Activated T-helper 1 cell treated with anti-CD3 and anti-CD28 coated beads, Interleukin-12 subunit alpha, Interleukin-12 subunit beta, Interleukin-2, Interleukin-4 antibody, amounts not matched to agents 30 ng/mL and 10 ng/mL and 1 ng/mL, durations not matched to agents 14 hours and 24 hours and 36 hours (primary cell): ENCODE data around the gene CAMK2A. TPM values are rescaled to one million over a fixed set of nuclear protein-coding genes. Genes with fewer than 3 reads are reported as not detected.

ENCODE experiments used
- DNase-seq: peaks from one replicate; pipeline ENCODE4 v3.0.0; 2021; ENCODE audit warnings: low spot score
- H3K27ac Mint-ChIP-seq: one replicate; pipeline ENCODE4 v1.8.0; 2021; ENCODE audit warnings: mild to moderate bottlenecking, mixed read lengths
- H3K27me3 Mint-ChIP-seq: one replicate; pipeline ENCODE4 v1.8.0; 2022; ENCODE audit warnings: mild to moderate bottlenecking, moderate library complexity, mixed read lengths; ENCODE audit not compliant: insufficient read depth
- H3K36me3 Mint-ChIP-seq: one replicate; pipeline ENCODE4 v1.8.0; 2021; ENCODE audit warnings: low read depth, mixed read lengths
- H3K4me1 Mint-ChIP-seq: one replicate; pipeline ENCODE4 v1.8.0; 2021; ENCODE audit warnings: low read depth, mixed read lengths
- H3K4me3 Mint-ChIP-seq: one replicate; pipeline ENCODE4 v1.8.0; 2021; ENCODE audit warnings: mild to moderate bottlenecking, moderate library complexity, mixed read lengths
- H3K9me3 Mint-ChIP-seq: one replicate; pipeline ENCODE4 v1.8.0; 2021; ENCODE audit warnings: mixed read lengths
- intact Hi-C: fragments of 100-400 bp; cut with micrococcal nuclease; formaldehyde crosslinking; loops from one replicate; pipeline ENCODE4 v1.15.1; 2024
- total RNA-seq: library from RNA; stranded (reverse); gene quantifications from 2 replicates; pipeline ENCODE4 v1.2.3, GENCODE V29; 2022

CAMK2A gene
- total RNA-seq, 1 donor from 2014 or later: not detected

DNA sequence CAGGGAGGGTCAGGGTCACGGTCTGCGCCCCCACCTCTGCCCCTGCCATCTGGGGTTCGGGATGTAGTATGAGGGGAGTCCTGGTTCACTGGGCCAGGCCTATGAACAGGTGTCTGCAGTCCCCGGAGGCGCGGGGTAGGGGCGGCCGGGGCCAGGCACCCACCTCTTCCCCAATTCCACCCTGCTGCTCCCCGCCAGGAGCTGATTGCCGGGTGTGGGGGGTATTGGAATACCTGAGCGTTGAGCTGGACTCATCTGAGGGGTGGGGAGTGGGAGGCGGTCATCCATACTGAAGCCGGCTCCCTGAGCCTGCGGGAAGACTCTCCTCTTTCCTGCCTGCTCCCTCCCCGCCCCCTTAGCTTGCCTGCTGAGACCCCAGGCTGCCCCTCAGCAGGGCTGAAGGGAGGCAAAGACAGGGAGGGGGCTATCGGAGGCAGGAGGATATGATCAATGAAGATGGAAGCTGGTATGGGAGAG lies 99.0 kb downstream of the CAMK2A start:
- Mint-ChIP-seq H3K27me3 (peaks cover 38% of the 10 kb centered on the region), H3K36me3 (no peaks in the 10 kb centered on the region), H3K4me1 (no peaks in the 10 kb centered on the region), H3K9me3 (no peaks in the 10 kb centered on the region), H3K27ac (no peak overlapping the region), H3K4me3 (no peak overlapping the region)
- DNase-seq: no peak
- intact Hi-C loops: no loop called here

GRCh38 chr5:150189728-150190502 lies 99.7 kb downstream of the CAMK2A start, which contains the start of gene SLC6A7:
Gene SLC6A7 (plus strand): TSS chr5:150190062. CDS start chr5:150190328, 266 bp downstream.
- no peaks in the 10 kb centered on the region for H3K9me3 Mint-ChIP-seq
- H3K27ac Mint-ChIP-seq: no peak within 1 kb of the TSS
- no peak within 1 kb of the TSS for H3K4me3 Mint-ChIP-seq
- intact Hi-C loops: no loop called here
- H3K27me3 Mint-ChIP-seq: peaks cover 39% of the 10 kb centered on the region
- no peak for DNase-seq
- H3K36me3 Mint-ChIP-seq: no peaks in the 10 kb centered on the region
- H3K4me1 Mint-ChIP-seq: no peaks in the 10 kb centered on the region

DNA sequence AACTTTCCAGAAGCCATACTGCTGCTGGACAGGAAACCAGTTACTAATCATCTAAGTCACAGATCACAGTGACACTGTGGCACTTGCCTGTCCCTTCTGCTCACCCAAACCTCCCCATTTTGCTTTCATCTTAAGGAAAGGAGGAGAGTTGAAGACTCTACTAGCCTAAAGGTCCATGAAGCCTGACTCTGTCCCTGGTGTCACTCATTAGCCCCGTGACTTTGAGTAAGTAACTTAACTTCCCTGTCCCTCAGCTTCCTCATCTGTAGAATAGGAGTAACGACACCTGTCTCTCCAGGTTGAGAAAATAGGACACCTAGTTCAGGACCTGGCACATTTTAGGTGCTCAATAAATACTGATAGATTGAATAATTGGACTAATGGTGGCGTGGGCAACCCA lies 100.2 kb downstream of the CAMK2A start:
- no peaks in the 10 kb centered on the region for H3K36me3 Mint-ChIP-seq
- H3K4me1 Mint-ChIP-seq: no peaks in the 10 kb centered on the region
- intact Hi-C loops: no loop called here
- DNase-seq: no peak
- no peak overlapping the region for H3K4me3 Mint-ChIP-seq
- H3K27me3 Mint-ChIP-seq: peaks cover 40% of the 10 kb centered on the region
- no peak overlapping the region for H3K27ac Mint-ChIP-seq
- no peaks in the 10 kb centered on the region for H3K9me3 Mint-ChIP-seq

- Mint-ChIP-seq H3K4me3 (no peak overlapping the region), H3K27me3 (peaks cover 35% of the 10 kb centered on the region), H3K36me3 (no peaks in the 10 kb centered on the region), H3K27ac (no peak overlapping the region), H3K9me3 (no peaks in the 10 kb centered on the region), H3K4me1 (no peaks in the 10 kb centered on the region)
- DNase-seq: no peak
- intact Hi-C loops: no loop called here
These were observed 101.3 kb downstream of the CAMK2A start for GRCh38 chr5:150188146-150188842.

DNA sequence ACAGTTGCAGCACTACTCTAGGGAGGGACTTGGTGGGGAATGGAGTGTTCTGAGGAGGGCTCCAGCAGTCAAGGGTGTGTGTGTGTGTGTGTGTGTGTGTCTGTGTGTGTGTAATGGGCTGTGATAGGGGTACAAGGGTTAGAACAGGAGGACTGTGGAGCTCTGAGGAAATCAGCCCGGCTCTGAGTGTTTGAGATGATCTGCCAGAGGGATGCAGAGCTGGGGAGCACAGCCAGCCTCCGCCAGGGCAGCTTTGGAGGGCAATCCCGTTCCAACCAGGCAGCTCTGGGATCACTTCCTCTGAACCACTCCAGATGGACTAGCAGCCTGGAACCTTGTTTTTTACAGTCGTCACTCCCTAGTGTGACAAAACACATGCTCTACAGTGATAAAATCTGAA lies 102.7 kb downstream of the CAMK2A start:
- Mint-ChIP-seq H3K9me3 (no peaks in the 10 kb centered on the region), H3K36me3 (no peaks in the 10 kb centered on the region), H3K27ac (no peak overlapping the region), H3K4me3 (no peak overlapping the region), H3K4me1 (no peaks in the 10 kb centered on the region), H3K27me3 (peaks cover 32% of the 10 kb centered on the region)
- no peak for DNase-seq
- intact Hi-C loops: no loop called here

DNA sequence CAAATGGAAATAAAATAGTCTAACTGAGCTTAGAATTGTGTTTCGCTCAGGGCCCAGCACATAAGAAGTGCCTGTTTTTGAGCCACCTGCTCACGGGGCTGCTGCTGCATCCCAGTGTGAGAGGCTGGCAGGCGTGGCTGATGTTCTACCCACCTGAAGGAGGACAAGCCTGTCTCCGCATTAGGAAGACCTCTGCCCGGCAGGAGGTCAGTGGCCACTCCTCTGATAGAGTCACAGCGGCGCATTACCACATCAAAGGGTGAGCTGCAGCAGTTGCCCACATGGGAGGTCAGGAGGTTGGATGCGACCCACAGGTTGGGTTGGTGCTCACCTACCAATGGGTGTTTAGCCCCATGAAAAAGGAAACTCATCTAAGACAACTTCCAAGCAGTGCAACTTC lies 103.4 kb downstream of the CAMK2A start:
- no peak overlapping the region for H3K27ac Mint-ChIP-seq

DNA sequence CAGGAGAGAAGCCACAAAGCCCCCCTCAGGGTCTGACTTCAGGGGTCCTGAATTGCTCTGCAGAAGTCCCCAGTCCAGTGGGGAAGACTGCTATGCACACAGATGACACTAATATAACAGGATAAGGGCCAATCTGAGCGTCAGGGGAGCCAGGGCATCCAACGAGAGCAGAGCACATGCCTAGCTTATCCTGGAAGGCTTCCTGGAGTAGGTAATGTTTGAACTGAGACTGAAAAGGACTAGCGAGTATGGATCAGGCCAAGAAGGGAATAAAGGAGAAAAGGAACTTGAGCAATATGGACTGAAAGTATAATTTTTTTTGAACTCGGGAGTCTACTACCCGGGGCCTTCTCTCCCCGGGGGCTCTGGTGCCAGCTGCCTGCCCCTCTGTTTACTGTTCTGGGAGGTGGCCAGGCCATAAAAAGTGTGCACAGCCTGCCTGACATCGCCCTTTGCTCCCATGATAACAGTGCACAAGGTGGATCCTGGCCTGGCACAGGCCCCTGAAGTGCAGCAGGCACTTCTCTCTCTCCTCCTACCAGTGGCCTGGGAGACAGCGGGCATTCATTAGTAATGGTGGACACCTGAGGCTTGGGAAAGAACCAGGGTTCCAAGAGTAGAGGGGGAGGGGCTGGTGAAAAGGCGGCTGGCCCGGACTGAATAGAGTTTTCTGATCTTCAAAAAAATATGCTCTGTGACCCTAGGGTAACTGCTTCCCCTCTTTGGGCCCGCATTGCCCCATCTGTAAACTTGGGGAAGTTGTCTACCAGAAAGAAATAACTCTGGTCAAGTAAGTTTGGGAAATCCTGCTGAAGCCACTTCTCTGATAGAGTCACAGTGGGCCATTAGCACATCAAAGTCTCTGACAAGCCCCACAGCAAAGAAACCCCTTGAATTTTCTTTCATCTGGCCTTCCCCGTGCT lies 104.3 kb downstream of the CAMK2A start:
- peaks cover 25% of the 10 kb centered on the region for H3K27me3 Mint-ChIP-seq
- no peaks in the 10 kb centered on the region for H3K9me3 Mint-ChIP-seq
- no peak overlapping the region for H3K4me3 Mint-ChIP-seq
- no peak for DNase-seq
- intact Hi-C loops: no loop called here
- H3K4me1 Mint-ChIP-seq: no peaks in the 10 kb centered on the region
- no peak overlapping the region for H3K27ac Mint-ChIP-seq
- no peaks in the 10 kb centered on the region for H3K36me3 Mint-ChIP-seq

More for the DNA sequence above, 103.4 kb downstream of the CAMK2A start:
- intact Hi-C loops: no loop called here
- Mint-ChIP-seq H3K4me1 (no peaks in the 10 kb centered on the region), H3K27me3 (peaks cover 31% of the 10 kb centered on the region), H3K36me3 (no peaks in the 10 kb centered on the region), H3K4me3 (no peak overlapping the region), H3K9me3 (no peaks in the 10 kb centered on the region)
- DNase-seq: no peak

DNA sequence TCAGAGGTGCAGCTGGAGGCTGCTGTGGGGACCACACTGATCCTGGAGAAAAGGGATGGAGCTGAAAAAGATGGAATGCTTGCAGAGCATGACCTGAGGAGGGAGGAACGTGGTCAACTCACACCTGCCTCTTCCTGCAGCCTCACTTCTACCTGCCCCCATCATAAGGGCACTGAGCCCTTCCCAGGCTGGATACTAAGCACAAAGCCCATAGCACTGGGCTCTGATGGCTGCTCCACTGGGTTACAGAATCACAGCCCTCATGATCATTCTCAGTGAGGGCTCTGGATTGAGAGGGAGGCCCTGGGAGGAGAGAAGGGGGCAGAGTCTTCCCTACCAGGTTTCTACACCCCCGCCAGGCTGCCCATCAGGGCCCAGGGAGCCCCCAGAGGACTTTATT lies 105.6 kb downstream of the CAMK2A start:
- H3K4me1 Mint-ChIP-seq: no peaks in the 10 kb centered on the region
- H3K9me3 Mint-ChIP-seq: no peaks in the 10 kb centered on the region
- no peaks in the 10 kb centered on the region for H3K36me3 Mint-ChIP-seq
- DNase-seq: no peak
- intact Hi-C loops: no loop called here
- no peak overlapping the region for H3K27ac Mint-ChIP-seq
- peaks cover 16% of the 10 kb centered on the region for H3K27me3 Mint-ChIP-seq
- H3K4me3 Mint-ChIP-seq: no peak overlapping the region

- Mint-ChIP-seq H3K27me3 (peaks cover 11% of the 10 kb centered on the region), H3K9me3 (no peaks in the 10 kb centered on the region), H3K36me3 (no peaks in the 10 kb centered on the region), H3K4me3 (no peak overlapping the region), H3K4me1 (no peaks in the 10 kb centered on the region), H3K27ac (no peak overlapping the region)
- DNase-seq: no peak
- intact Hi-C loops: no loop called here
These were observed 106.1 kb downstream of the CAMK2A start for GRCh38 chr5:150183436-150183835.

DNA sequence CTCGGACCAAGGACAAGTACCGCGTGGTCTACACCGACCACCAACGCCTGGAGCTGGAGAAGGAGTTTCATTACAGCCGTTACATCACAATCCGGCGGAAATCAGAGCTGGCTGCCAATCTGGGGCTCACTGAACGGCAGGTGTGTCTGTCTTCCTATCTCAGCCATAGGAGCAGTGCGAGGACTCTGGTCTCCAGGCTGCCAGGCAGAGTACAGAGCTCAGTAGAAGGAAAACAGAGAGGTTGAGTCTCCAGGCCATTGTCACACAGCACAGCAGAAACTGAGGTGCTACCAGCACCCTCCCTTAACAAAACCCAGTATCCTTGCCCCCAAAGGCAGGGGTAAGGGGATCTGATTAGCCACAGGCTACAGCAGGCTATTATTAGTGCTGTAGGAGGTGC lies 106.8 kb downstream of the CAMK2A start:
- no peaks in the 10 kb centered on the region for H3K9me3 Mint-ChIP-seq
- DNase-seq: no peak
- H3K4me3 Mint-ChIP-seq: no peak overlapping the region
- no peak overlapping the region for H3K27ac Mint-ChIP-seq
- intact Hi-C loops: no loop called here
- H3K27me3 Mint-ChIP-seq: peaks cover 10% of the 10 kb centered on the region
- no peaks in the 10 kb centered on the region for H3K4me1 Mint-ChIP-seq
- no peaks in the 10 kb centered on the region for H3K36me3 Mint-ChIP-seq

GRCh38 chr5:150181766-150182545 lies 107.6 kb downstream of the CAMK2A start:
- Mint-ChIP-seq H3K27me3 (peaks cover 4% of the 10 kb centered on the region), H3K27ac (no peak overlapping the region), H3K4me3 (no peak overlapping the region), H3K36me3 (no peaks in the 10 kb centered on the region), H3K9me3 (no peaks in the 10 kb centered on the region), H3K4me1 (no peaks in the 10 kb centered on the region)
- intact Hi-C loops: no loop called here
- DNase-seq: no peak

GRCh38 chr5:150181027-150181426 lies 108.5 kb downstream of the CAMK2A start:
- no peak overlapping the region for H3K4me3 Mint-ChIP-seq
- DNase-seq: no peak
- H3K27me3 Mint-ChIP-seq: peaks cover 2% of the 10 kb centered on the region
- intact Hi-C loops: no loop called here
- H3K4me1 Mint-ChIP-seq: no peaks in the 10 kb centered on the region
- no peaks in the 10 kb centered on the region for H3K9me3 Mint-ChIP-seq
- H3K36me3 Mint-ChIP-seq: no peaks in the 10 kb centered on the region
- H3K27ac Mint-ChIP-seq: no peak overlapping the region
